H9 (cell line): ENCODE results near the gene ATG9B. TPM values are rescaled to one million over a fixed set of nuclear protein-coding genes. Genes with fewer than 3 reads are reported as not detected.
"Not testable (repeated sequence)": the region's sequence is repeated elsewhere in the genome, so short reads cannot be mapped to it uniquely, and the experiment has no call there.

Experiments
- DNase-seq: peaks from one replicate; pipeline ENCODE4 v3.0.0-alpha.2; 2017
- H2AFZ ChIP-seq: one replicate; pipeline ENCODE4 v1.6.1; 2013; ENCODE audit warnings: mild to moderate bottlenecking, low read length, control low read depth, moderate library complexity
- H2AK5ac ChIP-seq: 2 replicates; pipeline ENCODE4 v1.6.1; 2013; ENCODE audit warnings: low read length, control low read depth, mixed read lengths; ENCODE audit not compliant: insufficient read length
- H2BK120ac ChIP-seq: one replicate; pipeline ENCODE4 v1.6.1; 2013; ENCODE audit warnings: low read depth, mild to moderate bottlenecking, low read length, control low read depth, inconsistent platforms; ENCODE audit not compliant: poor library complexity, severe bottlenecking
- H2BK12ac ChIP-seq: 2 replicates; pipeline ENCODE4 v1.6.1; 2013; ENCODE audit warnings: low read length, control low read depth, mixed read lengths, low read depth; ENCODE audit not compliant: insufficient read length
- H2BK15ac ChIP-seq: 2 replicates; pipeline ENCODE4 v1.6.1; 2013; ENCODE audit warnings: low read depth, low read length, control low read depth
- H2BK20ac ChIP-seq: one replicate; pipeline ENCODE4 v1.6.1; 2013; ENCODE audit warnings: low read depth, mild to moderate bottlenecking, low read length, control low read depth, inconsistent platforms; ENCODE audit not compliant: poor library complexity, severe bottlenecking
- H2BK5ac ChIP-seq: 2 replicates; pipeline ENCODE4 v1.6.1; 2013; ENCODE audit warnings: low read length, control low read depth, mixed read lengths; ENCODE audit not compliant: insufficient read length
- H3K14ac ChIP-seq: 2 replicates; pipeline ENCODE4 v1.6.1; 2013; ENCODE audit warnings: low read length, control low read depth; ENCODE audit not compliant: insufficient read depth
- H3K18ac ChIP-seq: 2 replicates; pipeline ENCODE4 v1.6.1; 2013; ENCODE audit warnings: low read depth, mild to moderate bottlenecking, mixed read lengths, low read length, control low read depth; ENCODE audit not compliant: insufficient read length
- H3K23ac ChIP-seq: 2 replicates; pipeline ENCODE4 v1.6.1; 2013; ENCODE audit warnings: low read length, control low read depth, mixed read lengths, low read depth; ENCODE audit not compliant: insufficient read length
- H3K23me2 ChIP-seq: 2 replicates; pipeline ENCODE4 v1.6.1; 2013; ENCODE audit warnings: low read depth, mild to moderate bottlenecking, mixed read lengths, low read length, control low read depth; ENCODE audit not compliant: insufficient read length, poor library complexity, severe bottlenecking
- H3K27ac ChIP-seq: 2 replicates; pipeline ENCODE4 v1.5.1; 2013; ENCODE audit warnings: low read length, control low read depth, mixed read lengths, low read depth; ENCODE audit not compliant: insufficient read length
- H3K27me3 ChIP-seq: 2 replicates; pipeline ENCODE4 v1.6.1; 2013; ENCODE audit warnings: low read length, control low read depth, inconsistent platforms; ENCODE audit not compliant: insufficient read depth
- H3K4ac ChIP-seq: 2 replicates; pipeline ENCODE4 v1.6.1; 2013; ENCODE audit warnings: low read depth, mild to moderate bottlenecking, control low read depth, inconsistent platforms, low read length, moderate library complexity
- H3K4me1 ChIP-seq: 2 replicates; pipeline ENCODE4 v1.6.1; 2013; ENCODE audit warnings: low read length, control low read depth, inconsistent platforms; ENCODE audit not compliant: insufficient read depth
- H3K4me2 ChIP-seq: 2 replicates; pipeline ENCODE4 v1.6.1; 2013; ENCODE audit warnings: low read length, control low read depth, mixed read lengths; ENCODE audit not compliant: insufficient read length, insufficient read depth
- H3K56ac ChIP-seq: 2 replicates; pipeline ENCODE4 v1.6.1; 2013; ENCODE audit warnings: low read depth, mild to moderate bottlenecking, mixed read lengths, low read length, control low read depth; ENCODE audit not compliant: insufficient read length
- H3K79me1 ChIP-seq: 2 replicates; pipeline ENCODE4 v1.6.1; 2013; ENCODE audit warnings: low read depth, mild to moderate bottlenecking, moderate library complexity, low read length, control low read depth, inconsistent platforms; ENCODE audit not compliant: insufficient read depth, poor library complexity, severe bottlenecking
- H3K79me2 ChIP-seq: 2 replicates; pipeline ENCODE4 v1.6.1; 2013; ENCODE audit warnings: low read length, control low read depth, inconsistent platforms; ENCODE audit not compliant: insufficient read depth
- H3K9ac ChIP-seq: 2 replicates; pipeline ENCODE4 v1.6.1; 2013; ENCODE audit warnings: low read length, control low read depth, mixed read lengths; ENCODE audit not compliant: insufficient read length; ENCODE audit errors: extremely low read depth
- H3K9me3 ChIP-seq: one replicate; pipeline ENCODE4 v1.6.1; 2013; ENCODE audit warnings: low read depth, low read length, inconsistent platforms; ENCODE audit not compliant: control insufficient read depth
- H3T11ph ChIP-seq: one replicate; pipeline ENCODE4 v1.6.1; 2013; ENCODE audit warnings: mild to moderate bottlenecking, low read length, control low read depth, inconsistent platforms
- H4K20me1 ChIP-seq: one replicate; pipeline ENCODE4 v1.6.1; 2013; ENCODE audit not compliant: control insufficient read depth, insufficient read length, insufficient read depth
- H4K5ac ChIP-seq: 2 replicates; pipeline ENCODE4 v1.6.1; 2013; ENCODE audit warnings: low read depth, mild to moderate bottlenecking, mixed read lengths, low read length, control low read depth; ENCODE audit not compliant: insufficient read length
- H4K8ac ChIP-seq: replicated peaks from 2 replicates; pipeline ENCODE4 v1.6.1; 2013; ENCODE audit warnings: low read length, control low read depth, mixed read lengths, low read depth; ENCODE audit not compliant: insufficient read length
- H4K91ac ChIP-seq: 2 replicates; pipeline ENCODE4 v1.6.1; 2013; ENCODE audit warnings: low read depth, mild to moderate bottlenecking, moderate library complexity, mixed read lengths, low read length, control low read depth; ENCODE audit not compliant: insufficient read length
- H3K27ac Mint-ChIP-seq, 3 experiments: 2 replicates in 2 of 3; 3 replicates in 1 of 3; pipeline ENCODE4 v1.8.0; 2020 to 2021; ENCODE audit warnings: mixed read lengths in 3 of 3, mild to moderate bottlenecking in 1 of 3, moderate library complexity in 1 of 3
- H3K27me3 Mint-ChIP-seq: 2 replicates; pipeline ENCODE4 v1.8.0; 2021; ENCODE audit warnings: low read depth, mild to moderate bottlenecking, moderate library complexity, mixed read lengths
- H3K36me3 Mint-ChIP-seq, 3 experiments: 2 replicates in 2 of 3; 3 replicates in 1 of 3; pipeline ENCODE4 v1.8.0; 2020 to 2021; ENCODE audit warnings: low read depth in 3 of 3, mixed read lengths in 3 of 3; ENCODE audit not compliant: insufficient read depth in 1 of 3
- H3K4me1 Mint-ChIP-seq, 2 experiments: 2 replicates each; pipeline ENCODE4 v1.8.0; 2020; ENCODE audit warnings: mixed read lengths in 2 of 2
- H3K4me3 Mint-ChIP-seq, 2 experiments: 2 replicates in 1 of 2; 3 replicates in 1 of 2; pipeline ENCODE4 v1.8.0; 2020 to 2021; ENCODE audit warnings: mild to moderate bottlenecking in 2 of 2, mixed read lengths in 2 of 2, moderate library complexity in 1 of 2
- H3K9me3 Mint-ChIP-seq, 2 experiments: 2 replicates in 1 of 2; 3 replicates in 1 of 2; pipeline ENCODE4 v1.8.0; 2020; ENCODE audit warnings: mild to moderate bottlenecking in 2 of 2, mixed read lengths in 2 of 2, moderate library complexity in 1 of 2
- CTCF ChIP-seq: fragments of 200-600 bp; sonication (generic); conservative IDR thresholded peaks from 3 replicates; pipeline ENCODE4 v1.8.0; 2021; ENCODE audit warnings: antibody characterized with exemption, mild to moderate bottlenecking
- WGBS: extraction: QIAGEN DNeasy Blood & Tissue Kit; methylation state at CpG from one replicate; pipeline ENCODE4 v1.1.7; 2013; ENCODE audit warnings: missing lambda C conversion rate, low lambda C conversion rate, mixed read lengths; ENCODE audit not compliant: insufficient read length; ENCODE audit errors: extremely low coverage; 5-methylcytosine and 5-hydroxymethylcytosine counted together
- total RNA-seq: library from RNA; stranded (reverse); gene quantifications from 2 replicates; pipeline ENCODE4 v1.2.1, GENCODE V29; 2021

The ATG9B gene
- total RNA-seq, 1 experiment from 2014 or later = 1.5 TPM

DNA sequence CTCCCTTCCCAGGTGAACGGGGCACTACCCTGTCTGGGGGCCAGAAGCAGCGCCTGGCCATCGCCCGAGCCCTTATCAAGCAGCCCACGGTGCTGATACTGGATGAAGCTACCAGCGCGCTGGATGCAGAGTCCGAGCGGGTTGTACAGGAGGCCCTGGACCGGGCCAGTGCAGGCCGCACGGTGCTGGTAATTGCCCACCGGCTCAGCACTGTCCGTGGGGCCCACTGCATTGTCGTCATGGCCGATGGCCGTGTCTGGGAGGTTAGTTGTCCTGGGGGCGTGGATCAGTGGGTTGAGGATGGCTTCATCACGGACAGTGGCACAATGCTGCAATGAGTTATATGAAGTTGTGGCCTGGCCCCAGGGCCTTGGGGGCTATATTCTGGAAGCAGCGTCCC is 19.7 kb upstream of the ATG9B start:
- no peaks in the 10 kb centered on the region for H3K79me2 ChIP-seq
- H3K4me1 Mint-ChIP-seq = peaks cover 2% of the 10 kb centered on the region in 2 experiments; a peak in 1 of 4 replicates
- no peak overlapping the region for H2AK5ac ChIP-seq
- no peak overlapping the region for H3K18ac ChIP-seq
- no peaks in the 10 kb centered on the region for H3K79me1 ChIP-seq
- H3K23ac ChIP-seq = no peak overlapping the region
- H2BK5ac ChIP-seq = no peak overlapping the region
- H3K36me3 Mint-ChIP-seq = no peaks in the 10 kb centered on the region; a peak in 1 of 7 replicates
- H3K9ac ChIP-seq = no peak overlapping the region
- DNase-seq = no peak
- H3K9me3 ChIP-seq = no peaks in the 10 kb centered on the region
- no peaks in the 10 kb centered on the region for H3K4me1 ChIP-seq
- no peak overlapping the region for H3K14ac ChIP-seq
- H2BK120ac ChIP-seq = no peak overlapping the region
- H3K23me2 ChIP-seq = no peaks in the 10 kb centered on the region
- TF ChIP-seq CTCF = no peak
- H3K4me3 Mint-ChIP-seq = no peak overlapping the region
- H3K27me3 Mint-ChIP-seq = peaks cover 23% of the 10 kb centered on the region
- H3K27ac Mint-ChIP-seq = peak overlapping the region in 1 of 3 experiments; percentile 85; a peak in 1 of 7 replicates
- H3K56ac ChIP-seq = no peak overlapping the region
- no peak overlapping the region for H3K4ac ChIP-seq
- no peak overlapping the region for H3T11ph ChIP-seq
- H2BK20ac ChIP-seq = no peak overlapping the region
- WGBS = no CpG with 5 or more reads among the region's 20 CpGs
- H3K4me2 ChIP-seq = no peak overlapping the region
- no peak overlapping the region for H2BK15ac ChIP-seq
- no peak overlapping the region for H3K27ac ChIP-seq
- H3K9me3 Mint-ChIP-seq = no peaks in the 10 kb centered on the region; a peak in 1 of 5 replicates
- no peak overlapping the region for H4K5ac ChIP-seq
- no peak overlapping the region for H4K91ac ChIP-seq
- H2AFZ ChIP-seq = no peak overlapping the region
- no peaks in the 10 kb centered on the region for H4K20me1 ChIP-seq
- H3K27me3 ChIP-seq = no peaks in the 10 kb centered on the region
- H4K8ac ChIP-seq = no peak overlapping the region
- H2BK12ac ChIP-seq = no peak overlapping the region

DNA sequence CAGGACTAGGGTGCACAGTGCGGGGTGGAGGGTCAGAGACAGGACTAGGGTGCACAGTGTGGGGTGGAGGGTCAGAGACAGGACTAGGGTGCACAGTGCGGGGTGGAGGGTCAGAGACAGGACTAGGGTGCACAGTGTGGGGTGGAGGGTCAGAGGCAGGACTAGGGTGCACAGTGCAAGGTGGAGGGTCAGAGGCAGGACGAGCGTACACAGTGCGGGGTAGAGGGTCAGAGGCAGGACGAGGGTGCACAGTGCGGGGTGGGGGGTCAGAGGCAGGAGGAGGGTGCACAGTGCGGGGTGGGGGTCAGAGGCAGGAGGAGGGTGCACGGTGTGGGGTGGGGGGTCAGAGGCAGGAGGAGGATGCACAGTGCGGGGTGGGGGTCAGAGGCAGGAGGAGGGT is 19.2 kb upstream of the ATG9B start:
- not testable (repeated sequence) for H3K14ac ChIP-seq, H2BK15ac ChIP-seq, H2BK120ac ChIP-seq, DNase-seq, H3K23me2 ChIP-seq, H3K27ac Mint-ChIP-seq, H3T11ph ChIP-seq, H3K18ac ChIP-seq, H3K4ac ChIP-seq, H3K79me2 ChIP-seq, H3K9me3 Mint-ChIP-seq, H4K5ac ChIP-seq, H2BK12ac ChIP-seq, H3K4me2 ChIP-seq, H3K9ac ChIP-seq, H2AK5ac ChIP-seq, H3K27ac ChIP-seq, H3K23ac ChIP-seq, H3K79me1 ChIP-seq, H2BK20ac ChIP-seq, H4K91ac ChIP-seq, H3K36me3 Mint-ChIP-seq, H4K8ac ChIP-seq, H4K20me1 ChIP-seq, H3K56ac ChIP-seq, H2BK5ac ChIP-seq, H2AFZ ChIP-seq, H3K9me3 ChIP-seq, H3K27me3 ChIP-seq, H3K4me1 Mint-ChIP-seq, H3K4me3 Mint-ChIP-seq, H3K4me1 ChIP-seq
- peaks cover 18% of the 10 kb centered on the region for H3K27me3 Mint-ChIP-seq
- no CpG with 5 or more reads among the region's 10 CpGs for WGBS
